HL-60 (cell line): ENCODE results near the gene TBC1D17.

Source experiments
- CTCF ChIP-seq: IDR thresholded peaks from one replicate; pipeline ENCODE4 v1.5.1; 2011; ENCODE audit warnings: low read length, control low read depth, inconsistent platforms; ENCODE audit not compliant: insufficient read depth
- POLR2AphosphoS5 ChIP-seq: IDR thresholded peaks from 2 replicates; pipeline ENCODE4 v1.6.1; 2012; ENCODE audit warnings: low read depth
- REST ChIP-seq: IDR thresholded peaks from 2 replicates; pipeline ENCODE4 v1.6.1; 2012; ENCODE audit warnings: low read depth; ENCODE audit not compliant: insufficient replicate concordance
- SPI1 ChIP-seq: IDR thresholded peaks from 2 replicates; pipeline ENCODE4 v1.6.1; 2012; ENCODE audit warnings: low read depth, mild to moderate bottlenecking, borderline replicate concordance

- TF ChIP-seq CTCF = no peak
- no peak for TF ChIP-seq REST
- TF ChIP-seq SPI1 = no peak
- TF ChIP-seq POLR2AphosphoS5 = no peak
Measured at GRCh38 chr19:49852631-49853126, 24.8 kb upstream of the TBC1D17 start.
